ENCODE results near the gene DONSON.

DNA sequence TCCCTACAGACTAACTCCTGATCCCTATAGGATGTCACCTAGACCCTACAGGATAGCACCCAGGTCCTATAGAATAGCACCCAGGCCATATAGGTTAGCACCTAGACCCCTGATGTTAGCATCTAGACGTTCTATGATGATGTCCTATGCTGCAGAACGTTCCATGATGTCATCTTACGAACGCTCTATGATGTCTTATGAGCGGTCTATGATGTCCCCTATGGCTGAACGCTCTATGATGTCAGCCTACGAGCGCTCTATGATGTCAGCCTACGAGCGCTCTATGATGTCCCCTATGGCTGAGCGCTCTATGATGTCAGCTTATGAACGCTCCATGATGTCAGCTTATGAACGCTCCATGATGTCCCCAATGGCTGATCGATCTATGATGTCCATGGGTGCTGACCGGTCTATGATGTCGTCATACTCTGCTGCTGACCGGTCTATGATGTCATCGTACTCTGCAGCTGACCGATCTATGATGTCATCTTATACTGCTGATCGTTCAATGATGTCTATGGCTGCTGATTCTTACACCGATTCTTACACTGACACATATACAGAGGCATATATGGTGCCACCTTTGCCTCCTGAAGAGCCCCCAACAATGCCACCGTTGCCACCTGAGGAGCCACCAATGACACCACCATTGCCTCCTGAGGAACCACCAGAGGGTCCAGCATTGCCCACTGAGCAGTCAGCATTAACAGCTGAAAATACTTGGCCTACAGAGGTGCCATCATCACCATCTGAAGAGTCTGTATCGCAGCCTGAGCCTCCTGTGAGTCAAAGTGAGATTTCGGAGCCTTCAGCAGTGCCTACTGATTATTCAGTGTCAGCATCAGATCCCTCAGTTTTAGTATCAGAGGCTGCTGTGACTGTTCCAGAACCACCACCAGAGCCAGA, 36.1 kb downstream of the DONSON start:
- TF ChIP-seq, protein P1, sequence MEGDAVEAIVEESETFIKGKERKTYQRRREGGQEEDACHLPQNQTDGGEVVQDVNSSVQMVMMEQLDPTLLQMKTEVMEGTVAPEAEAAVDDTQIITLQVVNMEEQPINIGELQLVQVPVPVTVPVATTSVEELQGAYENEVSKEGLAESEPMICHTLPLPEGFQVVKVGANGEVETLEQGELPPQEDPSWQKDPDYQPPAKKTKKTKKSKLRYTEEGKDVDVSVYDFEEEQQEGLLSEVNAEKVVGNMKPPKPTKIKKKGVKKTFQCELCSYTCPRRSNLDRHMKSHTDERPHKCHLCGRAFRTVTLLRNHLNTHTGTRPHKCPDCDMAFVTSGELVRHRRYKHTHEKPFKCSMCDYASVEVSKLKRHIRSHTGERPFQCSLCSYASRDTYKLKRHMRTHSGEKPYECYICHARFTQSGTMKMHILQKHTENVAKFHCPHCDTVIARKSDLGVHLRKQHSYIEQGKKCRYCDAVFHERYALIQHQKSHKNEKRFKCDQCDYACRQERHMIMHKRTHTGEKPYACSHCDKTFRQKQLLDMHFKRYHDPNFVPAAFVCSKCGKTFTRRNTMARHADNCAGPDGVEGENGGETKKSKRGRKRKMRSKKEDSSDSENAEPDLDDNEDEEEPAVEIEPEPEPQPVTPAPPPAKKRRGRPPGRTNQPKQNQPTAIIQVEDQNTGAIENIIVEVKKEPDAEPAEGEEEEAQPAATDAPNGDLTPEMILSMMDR (CRISPR knock-in tag; IDR thresholded peaks at IDR 0.05): no peak
- TF ChIP-seq POLR2A (IDR thresholded peaks at IDR 0.05; ENCODE audit: insufficient read depth in 1 of 2, low read depth in 2 of 2, low read length in 2 of 2) (peak; percentile 33 to 61; a peak in 3 of 4 replicates), ATF1 (CRISPR knock-in tag; IDR thresholded peaks at IDR 0.05) (peak; percentile 36; the same call in 1 of the 2 replicates), MAFK (conservative IDR thresholded peaks at IDR 0.05 in 1 of 2, IDR thresholded peaks at IDR 0.05 in 1 of 2; ENCODE audit: low read length in 2 of 2) (no peak), ZNF274 (CRISPR knock-in tag; IDR thresholded peaks at IDR 0.05) (no peak), GZF1 (CRISPR knock-in tag; IDR thresholded peaks at IDR 0.05) (no peak), ZSCAN30 (CRISPR knock-in tag; IDR thresholded peaks at IDR 0.05) (no peak), SRF (IDR thresholded peaks at IDR 0.05; ENCODE audit: low read depth, low read length) (no peak), CBX5 (CRISPR knock-in tag; IDR thresholded peaks at IDR 0.05; ENCODE audit: borderline replicate concordance) (no peak)
- TF ChIP-seq, protein P2, sequence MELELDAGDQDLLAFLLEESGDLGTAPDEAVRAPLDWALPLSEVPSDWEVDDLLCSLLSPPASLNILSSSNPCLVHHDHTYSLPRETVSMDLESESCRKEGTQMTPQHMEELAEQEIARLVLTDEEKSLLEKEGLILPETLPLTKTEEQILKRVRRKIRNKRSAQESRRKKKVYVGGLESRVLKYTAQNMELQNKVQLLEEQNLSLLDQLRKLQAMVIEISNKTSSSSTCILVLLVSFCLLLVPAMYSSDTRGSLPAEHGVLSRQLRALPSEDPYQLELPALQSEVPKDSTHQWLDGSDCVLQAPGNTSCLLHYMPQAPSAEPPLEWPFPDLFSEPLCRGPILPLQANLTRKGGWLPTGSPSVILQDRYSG (CRISPR knock-in tag; IDR thresholded peaks at IDR 0.05): no peak
- TF ChIP-seq, protein P3, sequence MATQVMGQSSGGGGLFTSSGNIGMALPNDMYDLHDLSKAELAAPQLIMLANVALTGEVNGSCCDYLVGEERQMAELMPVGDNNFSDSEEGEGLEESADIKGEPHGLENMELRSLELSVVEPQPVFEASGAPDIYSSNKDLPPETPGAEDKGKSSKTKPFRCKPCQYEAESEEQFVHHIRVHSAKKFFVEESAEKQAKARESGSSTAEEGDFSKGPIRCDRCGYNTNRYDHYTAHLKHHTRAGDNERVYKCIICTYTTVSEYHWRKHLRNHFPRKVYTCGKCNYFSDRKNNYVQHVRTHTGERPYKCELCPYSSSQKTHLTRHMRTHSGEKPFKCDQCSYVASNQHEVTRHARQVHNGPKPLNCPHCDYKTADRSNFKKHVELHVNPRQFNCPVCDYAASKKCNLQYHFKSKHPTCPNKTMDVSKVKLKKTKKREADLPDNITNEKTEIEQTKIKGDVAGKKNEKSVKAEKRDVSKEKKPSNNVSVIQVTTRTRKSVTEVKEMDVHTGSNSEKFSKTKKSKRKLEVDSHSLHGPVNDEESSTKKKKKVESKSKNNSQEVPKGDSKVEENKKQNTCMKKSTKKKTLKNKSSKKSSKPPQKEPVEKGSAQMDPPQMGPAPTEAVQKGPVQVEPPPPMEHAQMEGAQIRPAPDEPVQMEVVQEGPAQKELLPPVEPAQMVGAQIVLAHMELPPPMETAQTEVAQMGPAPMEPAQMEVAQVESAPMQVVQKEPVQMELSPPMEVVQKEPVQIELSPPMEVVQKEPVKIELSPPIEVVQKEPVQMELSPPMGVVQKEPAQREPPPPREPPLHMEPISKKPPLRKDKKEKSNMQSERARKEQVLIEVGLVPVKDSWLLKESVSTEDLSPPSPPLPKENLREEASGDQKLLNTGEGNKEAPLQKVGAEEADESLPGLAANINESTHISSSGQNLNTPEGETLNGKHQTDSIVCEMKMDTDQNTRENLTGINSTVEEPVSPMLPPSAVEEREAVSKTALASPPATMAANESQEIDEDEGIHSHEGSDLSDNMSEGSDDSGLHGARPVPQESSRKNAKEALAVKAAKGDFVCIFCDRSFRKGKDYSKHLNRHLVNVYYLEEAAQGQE (IDR thresholded peaks at IDR 0.05; ENCODE audit: borderline replicate concordance in 1 of 2, low read depth in 1 of 2, low read length in 2 of 2): no peak
- TF ChIP-seq, protein P4, sequence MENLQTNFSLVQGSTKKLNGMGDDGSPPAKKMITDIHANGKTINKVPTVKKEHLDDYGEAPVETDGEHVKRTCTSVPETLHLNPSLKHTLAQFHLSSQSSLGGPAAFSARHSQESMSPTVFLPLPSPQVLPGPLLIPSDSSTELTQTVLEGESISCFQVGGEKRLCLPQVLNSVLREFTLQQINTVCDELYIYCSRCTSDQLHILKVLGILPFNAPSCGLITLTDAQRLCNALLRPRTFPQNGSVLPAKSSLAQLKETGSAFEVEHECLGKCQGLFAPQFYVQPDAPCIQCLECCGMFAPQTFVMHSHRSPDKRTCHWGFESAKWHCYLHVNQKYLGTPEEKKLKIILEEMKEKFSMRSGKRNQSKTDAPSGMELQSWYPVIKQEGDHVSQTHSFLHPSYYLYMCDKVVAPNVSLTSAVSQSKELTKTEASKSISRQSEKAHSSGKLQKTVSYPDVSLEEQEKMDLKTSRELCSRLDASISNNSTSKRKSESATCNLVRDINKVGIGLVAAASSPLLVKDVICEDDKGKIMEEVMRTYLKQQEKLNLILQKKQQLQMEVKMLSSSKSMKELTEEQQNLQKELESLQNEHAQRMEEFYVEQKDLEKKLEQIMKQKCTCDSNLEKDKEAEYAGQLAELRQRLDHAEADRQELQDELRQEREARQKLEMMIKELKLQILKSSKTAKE (CRISPR knock-in tag; IDR thresholded peaks at IDR 0.05; ENCODE audit: borderline replicate concordance): no peak
